Measurements from ENCODE around the gene CNKSR3. TPM values are rescaled to one million over a fixed set of nuclear protein-coding genes. Genes with fewer than 3 reads are reported as not detected.

The CNKSR3 gene
- total RNA-seq, 1 experiment from 2014 or later = 5.6 TPM

- Mint-ChIP-seq H3K27me3 (ENCODE audit: low read depth) (no peaks in the 10 kb centered on the region), H3K9me3 (no peaks in the 10 kb centered on the region; a peak in 1 of 5 replicates), H3K4me1 (no peaks in the 10 kb centered on the region), H3K36me3 (ENCODE audit: insufficient read depth in 1 of 3, low read depth in 3 of 3) (no peaks in the 10 kb centered on the region; a peak in 1 of 7 replicates), H3K27ac (peak overlapping the region in 1 of 3 experiments; percentile 79; a peak in 1 of 7 replicates), H3K4me3 (no peak overlapping the region)
- Histone ChIP-seq H3K79me2 (ENCODE audit: insufficient read depth, low read length) (no peaks in the 10 kb centered on the region), H2AK5ac (ENCODE audit: insufficient read length, low read length) (no peak overlapping the region), H3K27ac (ENCODE audit: insufficient read length, low read depth, low read length) (no peak overlapping the region), H2BK15ac (ENCODE audit: low read depth, low read length) (no peak overlapping the region), H2BK20ac (ENCODE audit: low read depth, low read length, poor library complexity, severe bottlenecking) (no peak overlapping the region), H3K9me3 (ENCODE audit: control insufficient read depth, low read depth, low read length) (no peaks in the 10 kb centered on the region), H2BK120ac (ENCODE audit: low read depth, low read length, poor library complexity, severe bottlenecking) (no peak overlapping the region), H3K23me2 (ENCODE audit: insufficient read length, low read depth, low read length, poor library complexity, severe bottlenecking) (no peaks in the 10 kb centered on the region), H4K20me1 (ENCODE audit: control insufficient read depth, insufficient read depth, insufficient read length) (no peaks in the 10 kb centered on the region), H4K8ac (replicated peaks; ENCODE audit: insufficient read length, low read depth, low read length) (no peak overlapping the region), H2BK12ac (ENCODE audit: insufficient read length, low read depth, low read length) (no peak overlapping the region), H3K4ac (ENCODE audit: low read depth, low read length) (no peak overlapping the region), H3T11ph (ENCODE audit: low read length) (no peak overlapping the region), H3K27me3 (ENCODE audit: insufficient read depth, low read length) (no peaks in the 10 kb centered on the region), H3K9ac (ENCODE audit: extremely low read depth, insufficient read length, low read length) (no peak overlapping the region), H4K91ac (ENCODE audit: insufficient read length, low read depth, low read length) (no peak overlapping the region), H2BK5ac (ENCODE audit: insufficient read length, low read length) (no peak overlapping the region), H3K14ac (ENCODE audit: insufficient read depth, low read length) (no peak overlapping the region), H3K18ac (ENCODE audit: insufficient read length, low read depth, low read length) (no peak overlapping the region), H2AFZ (ENCODE audit: low read length) (no peak overlapping the region), H3K4me1 (ENCODE audit: insufficient read depth, low read length) (no peaks in the 10 kb centered on the region), H3K4me2 (ENCODE audit: insufficient read depth, insufficient read length, low read length) (no peak overlapping the region), H4K5ac (ENCODE audit: insufficient read length, low read depth, low read length) (no peak overlapping the region), H3K56ac (ENCODE audit: insufficient read length, low read depth, low read length) (no peak overlapping the region), H3K23ac (ENCODE audit: insufficient read length, low read depth, low read length) (no peak overlapping the region), H3K79me1 (ENCODE audit: insufficient read depth, low read depth, low read length, poor library complexity, severe bottlenecking) (no peaks in the 10 kb centered on the region)
- no peak for DNase-seq
- TF ChIP-seq CTCF (conservative IDR thresholded peaks at IDR 0.05) = no peak
- WGBS (ENCODE audit: extremely low coverage, insufficient read length, low lambda C conversion rate) = no CpG with 5 or more reads among the region's 2 CpGs
These were observed 154.4 kb downstream of the CNKSR3 start for GRCh38 chr6:154356113-154356512.

Measured in H9 (cell line).